ENCODE data around the gene NPEPL1. TPM values are rescaled to one million over a fixed set of nuclear protein-coding genes. Genes with fewer than 3 reads are reported as not detected.

The NPEPL1 gene
- total RNA-seq, 1 donor from 2014 or later = 7.5 TPM

DNA sequence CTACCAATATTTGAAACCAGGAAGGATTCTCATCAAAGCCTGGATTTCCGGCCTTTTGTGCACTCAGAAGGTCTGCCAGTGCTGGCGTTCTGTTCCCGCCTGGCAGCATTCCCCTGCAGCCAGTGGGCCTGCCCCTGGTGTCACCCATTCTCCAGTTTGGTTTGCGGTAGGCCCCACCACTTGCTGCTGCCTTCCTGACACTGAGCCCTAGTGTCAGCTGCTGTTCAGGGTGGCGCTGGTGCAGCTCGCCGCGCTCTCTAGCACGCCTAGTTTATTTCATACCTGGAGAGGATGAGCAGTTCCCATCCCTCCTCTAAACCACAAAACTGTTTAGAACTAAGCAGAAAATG lies 9.5 kb downstream of the NPEPL1 start:
- DNase-seq = no peak

DNA sequence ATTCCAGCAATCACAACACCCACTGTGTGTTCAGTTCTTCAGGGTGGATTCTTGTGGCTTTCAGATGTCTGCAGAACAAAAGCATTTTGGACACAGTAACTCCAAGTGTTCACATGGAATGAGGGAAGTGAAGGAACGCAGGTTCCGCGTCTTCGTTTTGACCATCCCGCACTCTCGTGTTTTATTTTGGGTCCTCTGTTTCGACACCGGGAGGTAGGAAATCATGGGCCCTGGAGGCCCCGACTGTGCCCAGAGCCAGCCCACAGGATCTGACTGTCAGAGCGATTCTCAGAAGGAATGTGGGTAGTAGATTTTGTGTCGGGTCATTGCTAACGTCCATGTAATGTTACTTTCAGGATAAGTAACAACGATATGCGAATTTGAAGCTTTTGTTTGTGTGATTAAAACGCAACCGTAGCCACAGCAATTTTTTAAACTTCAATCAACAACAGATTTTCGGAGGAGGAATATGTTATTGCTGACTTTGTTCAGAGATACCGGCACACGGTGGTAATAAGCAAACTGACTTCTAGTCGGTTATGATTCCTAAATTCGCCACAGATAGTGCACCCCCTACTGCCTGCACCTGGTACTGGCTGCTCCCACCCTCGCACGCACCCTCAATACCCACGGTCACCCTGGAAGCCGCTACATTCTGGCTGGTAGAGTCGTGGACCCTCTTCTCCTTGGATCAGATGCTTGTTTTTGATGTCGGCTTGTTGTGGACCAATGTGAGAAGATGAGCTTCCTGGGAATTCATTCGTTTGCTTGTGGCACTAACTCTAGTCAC lies 10.5 kb downstream of the NPEPL1 start:
- DNase-seq = no peak

GRCh38 chr20:58703765-58704371 lies 11.3 kb downstream of the NPEPL1 start:
- no peak for DNase-seq

- DNase-seq = peak; percentile 33
These were observed 12.8 kb downstream of the NPEPL1 start for GRCh38 chr20:58705208-58705926.

DNA sequence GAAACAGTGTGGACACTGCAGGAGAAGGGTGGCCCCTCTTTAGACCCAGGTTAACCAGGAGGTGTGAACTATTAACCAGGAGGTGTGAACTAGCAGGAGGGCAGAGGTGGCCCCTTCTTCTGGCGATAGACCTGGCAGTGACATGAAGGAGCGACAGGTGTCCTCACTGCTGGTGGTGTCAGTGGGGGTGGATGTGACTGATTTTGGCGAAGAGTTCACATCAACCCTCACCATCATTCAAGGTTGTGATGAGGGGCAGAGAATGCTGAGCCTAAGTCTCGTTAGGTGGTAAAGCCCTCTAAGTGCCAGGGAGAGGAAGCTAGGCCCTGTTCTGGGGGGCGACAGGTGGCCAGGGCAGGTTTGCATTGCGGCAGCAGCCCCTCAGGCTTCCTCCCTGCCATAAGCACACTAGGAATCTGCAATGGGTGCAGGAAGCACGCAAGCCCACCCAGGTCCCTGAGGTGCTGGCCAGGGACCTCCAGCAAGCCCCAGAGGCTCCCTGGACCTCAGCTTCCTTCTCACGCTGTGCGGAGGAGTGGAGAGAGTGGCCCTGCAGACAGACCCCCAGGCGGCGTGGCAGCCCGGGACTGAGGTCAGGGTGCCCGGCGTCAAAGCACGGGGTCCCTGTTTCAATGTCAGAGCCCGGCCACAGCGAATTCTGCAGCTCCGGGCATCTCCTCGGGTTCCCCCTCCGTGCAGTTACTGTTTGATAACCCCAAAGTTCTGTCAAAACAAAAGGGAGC lies 13.7 kb downstream of the NPEPL1 start:
- DNase-seq = no peak

DNA sequence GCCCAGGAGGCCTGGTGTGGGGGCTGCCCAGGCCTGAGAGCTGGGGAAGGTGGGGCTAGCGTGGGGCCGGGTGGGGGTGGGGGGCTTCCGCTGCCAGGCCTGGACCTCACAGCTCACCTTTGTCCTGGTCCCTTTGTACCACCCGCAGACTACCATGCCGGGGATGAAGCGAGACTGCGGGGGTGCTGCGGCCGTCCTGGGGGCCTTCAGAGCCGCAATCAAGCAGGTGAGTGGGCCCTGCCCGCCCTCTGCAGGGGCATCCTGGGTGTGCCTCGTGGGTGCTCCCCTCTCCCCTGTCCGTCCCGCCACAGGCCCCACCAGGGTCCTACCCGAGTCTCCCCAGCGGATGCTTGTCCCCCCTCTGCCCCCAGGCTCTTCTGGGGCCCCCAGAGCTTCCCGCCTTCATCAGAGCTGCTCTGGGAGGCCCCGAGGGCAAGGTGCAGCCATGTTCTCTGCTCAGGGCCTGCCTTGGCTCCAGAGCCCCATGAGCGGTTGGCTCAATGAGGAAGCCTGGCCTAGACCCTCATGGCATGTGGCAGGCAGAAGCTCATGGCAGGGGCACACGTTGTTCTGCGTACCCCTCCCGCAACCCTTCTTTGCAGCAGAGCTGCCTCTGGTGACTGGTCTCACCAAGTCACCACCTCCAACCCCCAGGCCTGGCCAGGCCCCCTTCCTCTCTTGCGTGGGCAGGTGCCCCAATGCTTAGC lies 14.5 kb downstream of the NPEPL1 start:
- DNase-seq = no peak

- no peak for DNase-seq
These were observed 15.2 kb downstream of the NPEPL1 start for GRCh38 chr20:58707770-58708169.

GRCh38 chr20:58708246-58708931 lies 15.8 kb downstream of the NPEPL1 start:
- DNase-seq = no peak

GRCh38 chr20:58709013-58709702 lies 16.6 kb downstream of the NPEPL1 start:
- no peak for DNase-seq

DNA sequence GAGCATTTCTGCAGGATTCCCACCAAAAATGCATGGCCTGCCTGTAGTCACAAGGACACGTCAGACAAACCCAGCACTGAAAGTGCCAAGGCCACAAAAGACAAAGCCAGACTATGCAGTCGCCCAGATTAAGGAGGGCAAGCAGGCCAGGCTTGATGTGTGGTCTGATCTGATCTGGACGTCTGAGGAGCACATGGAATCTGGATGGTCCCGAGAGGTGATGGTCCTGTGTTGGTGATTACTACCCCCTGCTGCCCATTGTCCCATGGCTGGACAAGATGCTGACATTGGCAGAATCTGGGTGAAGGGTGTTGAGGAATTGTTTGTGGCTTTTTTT lies 17.1 kb downstream of the NPEPL1 start:
- no peak for DNase-seq

DNA sequence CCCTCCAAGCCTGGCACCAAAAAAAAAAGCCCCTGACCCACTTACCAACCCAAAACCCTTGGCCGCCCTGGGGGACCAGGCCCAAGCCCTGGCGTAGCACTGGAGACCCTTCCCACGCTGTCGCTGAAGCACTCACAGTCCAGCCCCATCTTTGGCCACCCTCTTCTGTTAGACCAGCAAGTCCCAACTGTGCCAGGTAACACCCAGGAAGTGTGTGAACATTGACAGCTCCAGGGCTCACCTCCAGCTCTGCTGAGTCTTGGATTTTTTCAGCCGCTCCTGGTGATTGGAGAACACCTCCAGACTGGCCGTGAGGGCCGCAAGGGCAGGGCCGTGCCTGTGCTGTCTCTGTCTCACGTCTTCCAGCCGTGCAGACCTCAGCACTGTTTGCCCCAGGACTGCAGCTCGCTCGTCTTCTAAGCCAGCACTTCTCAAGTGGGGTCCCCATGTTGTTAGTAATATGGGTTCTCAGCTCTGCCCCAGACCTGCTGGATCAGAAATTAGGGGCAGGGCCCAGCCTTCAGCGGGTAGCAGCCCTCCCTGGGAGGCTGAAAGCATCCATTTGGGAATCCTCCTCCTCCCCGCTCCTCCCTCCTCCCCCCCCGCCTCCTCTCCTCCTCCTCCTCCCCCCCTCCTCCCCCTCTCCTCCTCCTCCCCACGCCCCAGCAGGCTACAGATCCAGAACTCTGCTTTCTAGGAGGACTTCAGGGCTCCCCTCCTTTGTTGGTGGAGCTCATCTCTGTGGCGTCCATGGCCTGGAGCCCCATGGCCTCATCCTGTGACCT lies 18.1 kb downstream of the NPEPL1 start:
- no peak for DNase-seq

DNA sequence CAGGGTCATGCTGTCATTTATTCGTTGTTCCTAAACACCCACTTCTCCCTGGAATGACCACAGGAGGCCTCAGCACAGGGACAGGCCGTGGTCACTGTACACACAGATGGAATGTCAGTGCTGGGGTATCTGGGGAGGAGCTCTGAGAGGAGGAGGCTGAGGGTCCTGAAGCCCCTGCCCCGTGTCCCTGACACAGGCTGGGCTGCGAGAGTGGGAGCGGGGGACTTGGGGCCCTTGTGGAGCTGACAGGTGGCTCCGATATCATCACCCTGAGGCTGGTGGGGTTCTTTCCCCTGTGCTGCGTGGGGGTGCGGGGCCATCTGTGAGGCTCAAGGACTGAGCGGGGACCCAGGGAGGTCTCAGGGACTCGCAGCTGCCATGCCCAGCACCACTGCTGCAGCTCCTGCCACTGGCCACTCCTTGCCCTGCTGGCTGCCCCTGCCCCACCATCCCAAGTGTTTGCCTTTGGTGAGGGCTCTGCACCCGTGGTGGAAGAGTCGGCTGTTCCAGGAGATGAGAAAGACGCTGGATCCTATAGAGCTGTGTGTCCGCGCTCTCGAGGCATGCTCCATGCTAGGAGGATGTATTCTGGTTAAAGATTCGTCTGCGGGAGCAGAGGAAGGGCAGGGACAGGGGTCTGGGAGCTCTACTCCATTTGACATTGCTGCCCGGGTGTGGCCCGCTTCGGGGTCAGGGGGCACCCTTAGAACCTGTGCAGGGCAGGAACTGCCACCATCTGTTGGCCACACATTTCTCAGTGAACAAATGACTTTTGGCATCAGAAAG lies 18.9 kb downstream of the NPEPL1 start:
- DNase-seq = no peak

DNA sequence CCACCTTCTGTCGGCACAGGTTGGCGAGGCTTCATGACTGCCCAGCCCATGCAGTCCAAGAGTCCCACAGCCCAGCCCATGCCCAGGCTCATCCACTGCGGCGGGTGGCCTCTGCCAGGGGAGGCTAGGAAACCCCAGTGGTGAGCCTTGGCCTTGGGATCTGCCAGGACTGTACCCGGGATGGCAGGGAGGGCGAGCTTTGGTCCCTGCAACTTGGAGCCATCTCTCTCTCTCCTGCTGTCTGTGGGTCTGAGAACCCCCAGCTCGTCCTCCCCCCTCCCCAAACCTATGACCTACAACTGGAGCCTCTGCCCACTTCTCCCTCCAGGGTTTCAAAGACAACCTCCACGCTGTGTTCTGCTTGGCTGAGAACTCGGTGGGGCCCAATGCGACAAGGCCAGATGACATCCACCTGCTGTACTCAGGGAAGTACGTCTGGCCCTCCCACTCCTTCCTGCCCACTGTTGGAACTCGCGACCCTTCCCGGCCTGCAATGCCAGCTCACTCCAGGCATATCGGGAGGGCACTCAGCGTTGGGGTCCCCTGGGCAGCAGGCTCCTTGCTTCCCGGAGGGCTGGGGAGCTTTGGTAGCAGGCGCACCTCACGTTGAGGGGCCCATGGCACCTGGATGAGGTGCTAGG lies 19.7 kb downstream of the NPEPL1 start:
- DNase-seq = no peak

GRCh38 chr20:58712806-58713731 lies 20.5 kb downstream of the NPEPL1 start:
- DNase-seq = no peak

DNA sequence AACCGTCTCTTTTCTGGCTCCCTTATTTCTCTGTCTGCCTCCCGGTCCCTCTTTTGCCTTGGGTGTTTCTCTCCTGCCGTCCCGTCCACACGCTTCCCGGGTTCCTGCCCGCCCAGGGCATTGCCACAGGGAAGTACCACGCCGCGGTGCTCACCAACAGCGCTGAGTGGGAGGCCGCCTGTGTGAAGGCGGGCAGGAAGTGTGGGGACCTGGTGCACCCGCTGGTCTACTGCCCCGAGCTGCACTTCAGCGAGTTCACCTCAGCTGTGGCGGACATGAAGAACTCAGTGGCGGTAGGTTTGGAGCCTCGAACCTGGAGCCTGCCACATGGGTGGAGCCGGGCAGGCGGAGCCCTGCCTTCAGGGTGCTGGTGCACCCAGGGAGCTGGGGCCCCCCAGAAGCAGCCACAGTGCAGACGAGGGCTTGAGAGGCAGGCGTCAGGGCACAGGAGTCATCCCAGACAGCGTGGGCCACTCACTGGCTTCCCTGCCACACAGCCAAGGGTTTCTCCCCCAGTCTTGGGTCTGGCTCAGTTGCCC lies 21.3 kb downstream of the NPEPL1 start:
- DNase-seq = no peak

GRCh38 chr20:58714340-58714922 lies 21.8 kb downstream of the NPEPL1 start:
- no peak for DNase-seq

DNA sequence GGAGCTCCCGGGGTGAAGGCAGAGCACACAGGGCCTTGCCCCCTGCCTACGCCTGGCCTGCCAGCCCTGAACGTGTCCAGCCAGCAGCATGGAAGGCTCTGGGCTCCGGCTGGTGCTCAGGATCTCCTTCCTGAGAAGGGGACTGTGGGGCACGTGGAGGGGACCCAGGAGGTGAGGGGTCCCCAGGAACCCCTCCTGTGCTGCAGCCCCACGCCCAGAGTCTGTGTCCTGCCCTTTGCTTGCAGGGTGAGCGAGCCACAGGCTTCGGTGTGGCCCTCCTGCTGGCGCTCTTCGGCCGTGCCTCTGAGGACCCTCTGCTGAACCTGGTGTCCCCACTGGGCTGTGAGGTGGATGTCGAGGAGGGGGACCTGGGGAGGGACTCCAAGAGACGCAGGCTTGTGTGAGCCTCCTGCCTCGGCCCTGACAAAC lies 22.3 kb downstream of the NPEPL1 start:
- no peak for DNase-seq
